CD4-positive, alpha-beta T cell (primary cell): ENCODE measurements around the gene MBL2. TPM values are rescaled to one million over a fixed set of nuclear protein-coding genes. Genes with fewer than 3 reads are reported as not detected.

Experiments used
- ATAC-seq: fragments of 200-7000 bp; cut with Tn5 transposase; one replicate; pipeline ENCODE4 v1.10.0; 2022; ENCODE audit warnings: mild to moderate bottlenecking; ENCODE audit not compliant: poor library complexity
- CTCF ChIA-PET: fragments of 350-600 bp; sonication (Branson Sonifier 250); formaldehyde crosslinking; loops from one replicate; lab custom pipeline; 2021; ENCODE audit warnings: antibody characterized with exemption, inconsistent platforms; lab: Charles Lee
- POLR2A ChIA-PET: fragments of 350-600 bp; sonication (Branson Sonifier 250); formaldehyde crosslinking; loops from one replicate; lab custom pipeline; 2021; ENCODE audit warnings: antibody characterized with exemption, inconsistent platforms; lab: Charles Lee
- DNase-seq, 14 experiments: peaks; one replicate each; pipeline ENCODE4 v3.0.0-alpha.2; 2013 to 2020; ENCODE audit warnings: mixed read lengths in 2 of 14
- H3K27ac ChIP-seq, 2 donors: one replicate each; pipeline versions ENCODE4 v1.5.1 to v1.7.0; 2013; ENCODE audit warnings: low read length in 2 of 2, low read depth in 1 of 2, mild to moderate bottlenecking in 1 of 2
- H3K27me3 ChIP-seq, 2 experiments: 1 replicate in 1 of 2; 2 replicates in 1 of 2; pipeline versions ENCODE4 v1.6.1 to v1.7.0; 2013; ENCODE audit warnings: low read length in 2 of 2, control low read depth in 1 of 2, mild to moderate bottlenecking in 1 of 2, moderate library complexity in 1 of 2; ENCODE audit not compliant: insufficient read depth in 2 of 2, control insufficient read depth in 1 of 2
- H3K36me3 ChIP-seq: one replicate; pipeline ENCODE4 v1.6.1; 2013; ENCODE audit warnings: low read length, control low read depth; ENCODE audit not compliant: insufficient read depth
- H3K4me1 ChIP-seq: one replicate; pipeline ENCODE4 v1.6.1; 2013; ENCODE audit warnings: low read length, control low read depth; ENCODE audit not compliant: insufficient read depth
- H3K4me3 ChIP-seq: one replicate; pipeline ENCODE4 v1.5.1; 2013; ENCODE audit warnings: mild to moderate bottlenecking, low read length, moderate library complexity
- H3K9me3 ChIP-seq, 2 experiments: 1 replicate in 1 of 2; 2 replicates in 1 of 2; pipeline versions ENCODE4 v1.6.1 to v1.7.0; 2013; ENCODE audit warnings: low read length in 2 of 2, mild to moderate bottlenecking in 2 of 2, control low read depth in 1 of 2, moderate library complexity in 1 of 2; ENCODE audit not compliant: control insufficient read depth in 1 of 2, insufficient read depth in 1 of 2
- H3K27ac Mint-ChIP-seq: one replicate; pipeline ENCODE4 v1.8.0; 2020; ENCODE audit warnings: mixed read lengths
- H3K27me3 Mint-ChIP-seq: one replicate; pipeline ENCODE4 v1.8.0; 2021; ENCODE audit warnings: mixed read lengths
- H3K36me3 Mint-ChIP-seq: one replicate; pipeline ENCODE4 v1.8.0; 2021; ENCODE audit warnings: low read depth, mixed read lengths
- H3K4me1 Mint-ChIP-seq: one replicate; pipeline ENCODE4 v1.8.0; 2021; ENCODE audit warnings: low read depth, mixed read lengths
- H3K4me3 Mint-ChIP-seq: one replicate; pipeline ENCODE4 v1.8.0; 2020; ENCODE audit warnings: mild to moderate bottlenecking, mixed read lengths
- H3K9me3 Mint-ChIP-seq: one replicate; pipeline ENCODE4 v1.8.0; 2020; ENCODE audit warnings: mixed read lengths
- CTCF ChIP-seq: fragments of 200-600 bp; IDR thresholded peaks from one replicate; pipeline ENCODE4 v1.8.0; 2022; ENCODE audit warnings: antibody characterized with exemption, mild to moderate bottlenecking
- intact Hi-C, 2 experiments: fragments of 100-400 bp; cut with DNase I in 1 of 2; cut with micrococcal nuclease in 1 of 2; formaldehyde crosslinking; loops; one replicate each; pipeline versions ENCODE4 v1.15.1 to v1.9.0; 2023 to 2025; cut with DNase I, micrococcal nuclease
- total RNA-seq, 174 experiments: library from RNA in 2 of 174; stranded (reverse) in 2 of 174; gene quantifications; one replicate each; pipeline ENCODE4 v1.2.3 and lab custom pipeline; 2021 to 2026

Gene MBL2
- total RNA-seq, 2 experiments from 2014 or later, result not detected

- Histone ChIP-seq H3K4me1 (no peaks in the 10 kb centered on the region), H3K4me3 (no peak overlapping the region), H3K9me3 (peaks cover 0 to 16% of the 10 kb centered on the region in 2 experiments), H3K27me3 (no peaks in the 10 kb centered on the region), H3K27ac (no peak overlapping the region), H3K36me3 (no peaks in the 10 kb centered on the region)
- H3K27me3 Mint-ChIP-seq, result no peaks in the 10 kb centered on the region
- POLR2A ChIA-PET, result no interaction called here
- no peaks in the 10 kb centered on the region for H3K4me1 Mint-ChIP-seq
- no peaks in the 10 kb centered on the region for H3K36me3 Mint-ChIP-seq
- intact Hi-C loops, result no loop called here
- no peak for TF ChIP-seq CTCF
- H3K27ac Mint-ChIP-seq, result no peak overlapping the region
- CTCF ChIA-PET, result no interaction called here
- DNase-seq (no peak), ATAC-seq (no peak)
- no peaks in the 10 kb centered on the region for H3K9me3 Mint-ChIP-seq
- no peak overlapping the region for H3K4me3 Mint-ChIP-seq
Measured at GRCh38 chr10:52778511-52779392, 6.2 kb upstream of the MBL2 start.

- Histone ChIP-seq H3K27me3 (no peaks in the 10 kb centered on the region), H3K4me1 (no peaks in the 10 kb centered on the region), H3K27ac (no peak overlapping the region), H3K36me3 (no peaks in the 10 kb centered on the region), H3K4me3 (no peak overlapping the region), H3K9me3 (peaks cover 0 to 19% of the 10 kb centered on the region in 2 experiments)
- TF ChIP-seq CTCF, result no peak
- intact Hi-C loops, result no loop called here
- CTCF ChIA-PET, result no interaction called here
- no peak for ATAC-seq
- POLR2A ChIA-PET, result no interaction called here
- H3K27me3 Mint-ChIP-seq, result no peaks in the 10 kb centered on the region
- no peaks in the 10 kb centered on the region for H3K4me1 Mint-ChIP-seq
- DNase-seq, result no peak
- H3K36me3 Mint-ChIP-seq, result no peaks in the 10 kb centered on the region
- no peaks in the 10 kb centered on the region for H3K9me3 Mint-ChIP-seq
- no peak overlapping the region for H3K4me3 Mint-ChIP-seq
- no peak overlapping the region for H3K27ac Mint-ChIP-seq
Measured at GRCh38 chr10:52777414-52777813, 4.8 kb upstream of the MBL2 start.

GRCh38 chr10:52776471-52776903 lies 3.9 kb upstream of the MBL2 start:
- no peak for ATAC-seq
- ChIA-PET POLR2A (no interaction called here), CTCF (no interaction called here)
- H3K4me1 ChIP-seq, result no peaks in the 10 kb centered on the region
- H3K27ac ChIP-seq, result no peak overlapping the region
- no peak for TF ChIP-seq CTCF
- no peaks in the 10 kb centered on the region for H3K9me3 Mint-ChIP-seq
- no peak overlapping the region for H3K4me3 Mint-ChIP-seq
- H3K9me3 ChIP-seq, result peaks cover 0 to 19% of the 10 kb centered on the region in 2 experiments
- H3K27me3 ChIP-seq, result no peaks in the 10 kb centered on the region
- H3K27me3 Mint-ChIP-seq, result no peaks in the 10 kb centered on the region
- no peaks in the 10 kb centered on the region for H3K4me1 Mint-ChIP-seq
- no peak for DNase-seq
- H3K4me3 ChIP-seq, result no peak overlapping the region
- intact Hi-C loops, result no loop called here
- no peak overlapping the region for H3K27ac Mint-ChIP-seq
- no peaks in the 10 kb centered on the region for H3K36me3 Mint-ChIP-seq
- no peaks in the 10 kb centered on the region for H3K36me3 ChIP-seq
